K562 (cell line): ENCODE measurements around the gene CLEC2L.

Experiments
- CCNT2 ChIP-seq: IDR thresholded peaks from 2 replicates; pipeline ENCODE4 v1.6.1; 2011; ENCODE audit warnings: borderline replicate concordance, low read depth, mild to moderate bottlenecking, moderate library complexity, mixed read lengths, low read length; ENCODE audit not compliant: insufficient read length; ENCODE audit errors: extremely low read depth
- EZH2 ChIP-seq: IDR thresholded peaks from 2 replicates; pipeline ENCODE4 v1.6.1; 2012; ENCODE audit warnings: low read depth, mild to moderate bottlenecking, inconsistent platforms, low read length, borderline replicate concordance
- FOSL1 ChIP-seq: fragments of 200-800 bp; sonication (Bioruptor generic); conservative IDR thresholded peaks from 2 replicates; pipeline ENCODE4 v1.6.1; 2016; ENCODE audit warnings: missing genetic modification characterization, missing compliant biosample characterization
- L3MBTL2 ChIP-seq: fragments of 450-650 bp; IDR thresholded peaks from 2 replicates; pipeline ENCODE4 v1.6.1; 2016; ENCODE audit warnings: mild to moderate bottlenecking, moderate library complexity
- RBM34 ChIP-seq: fragments of 200-400 bp; formaldehyde crosslinking; IDR thresholded peaks from 2 replicates; pipeline ENCODE4 v1.6.1; 2018; ENCODE audit warnings: low read length, borderline replicate concordance; ENCODE audit not compliant: insufficient read depth
- RNF2 ChIP-seq: sonication (generic); IDR thresholded peaks from 2 replicates; pipeline ENCODE4 v1.6.1; 2016
- SMARCB1 ChIP-seq: IDR thresholded peaks from 2 replicates; pipeline ENCODE4 v1.6.1; 2011; ENCODE audit warnings: improper control_type of control experiment, low read depth; ENCODE audit not compliant: insufficient read length
- TAF15 ChIP-seq: fragments of 200-400 bp; formaldehyde crosslinking; IDR thresholded peaks from 2 replicates; pipeline ENCODE4 v1.6.1; 2017; ENCODE audit warnings: mild to moderate bottlenecking, low read depth, low read length, moderate library complexity
- TCF7L2 ChIP-seq: fragments of 150-350 bp; IDR thresholded peaks from 2 replicates; pipeline ENCODE4 v1.6.1; 2016; ENCODE audit warnings: low read depth, mild to moderate bottlenecking, low read length, moderate library complexity
- ZC3H11A ChIP-seq: IDR thresholded peaks from 2 replicates; pipeline ENCODE4 v1.6.1; 2012; ENCODE audit warnings: low read depth, low read length, improper control_type of control experiment
- ZNF133 ChIP-seq: fragments of 250-450 bp; sonication (Bioruptor Pico); IDR thresholded peaks from 2 replicates; pipeline ENCODE4 v1.4.0; 2020; ENCODE audit warnings: mild to moderate bottlenecking
- TF ChIP-seq, protein P1 (sequence below), 3 experiments: IDR thresholded peaks in 2 of 3; conservative IDR thresholded peaks in 1 of 3; 2 replicates each; pipeline ENCODE4 v1.5.1; 2011 to 2012; ENCODE audit warnings: low read length in 3 of 3, mild to moderate bottlenecking in 3 of 3, control low read depth in 2 of 3, improper control_type of control experiment in 1 of 3, inconsistent platforms in 1 of 3, low read depth in 1 of 3, mixed read lengths in 1 of 3, moderate library complexity in 1 of 3; ENCODE audit not compliant: insufficient read depth in 2 of 3

DNA sequence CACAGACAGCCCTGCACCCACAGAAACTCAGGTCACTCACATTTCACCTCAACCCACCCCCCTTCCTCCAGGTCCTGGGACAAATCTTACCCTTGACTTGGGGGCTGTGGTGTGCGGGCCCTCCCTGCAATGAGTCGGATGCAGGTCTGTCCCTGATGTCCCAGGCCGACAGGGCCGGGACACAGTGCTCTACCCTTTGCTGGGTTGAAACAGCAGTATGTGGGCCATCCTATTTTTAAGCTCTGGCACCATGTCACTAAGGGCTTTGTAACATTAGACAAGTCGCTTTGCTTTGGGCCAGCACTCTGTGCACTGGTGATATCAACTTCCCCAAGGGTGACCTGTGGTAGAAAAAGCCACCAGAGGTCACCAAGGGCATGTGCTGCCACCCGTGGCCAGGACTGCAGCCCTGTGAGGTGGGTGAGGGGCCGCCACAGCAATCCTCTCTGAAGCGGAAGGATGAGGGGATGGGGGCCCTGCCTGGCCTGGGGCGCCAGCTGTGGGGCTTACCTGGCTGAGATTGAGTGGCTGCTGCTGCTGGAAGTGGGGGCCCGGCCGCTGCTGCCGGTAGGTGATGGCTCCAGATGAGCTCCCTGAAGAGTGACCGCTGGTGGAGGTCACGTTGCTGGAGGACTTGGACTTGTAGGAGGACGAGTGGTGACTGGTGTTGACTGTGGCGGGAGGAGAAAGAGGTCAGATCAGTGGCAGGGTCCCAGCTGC, 51.3 kb downstream of the CLEC2L start:
- TF ChIP-seq CCNT2, result no peak
- TF ChIP-seq RNF2, result no peak
- no peak for TF ChIP-seq ZC3H11A
- TF ChIP-seq, protein P1, sequence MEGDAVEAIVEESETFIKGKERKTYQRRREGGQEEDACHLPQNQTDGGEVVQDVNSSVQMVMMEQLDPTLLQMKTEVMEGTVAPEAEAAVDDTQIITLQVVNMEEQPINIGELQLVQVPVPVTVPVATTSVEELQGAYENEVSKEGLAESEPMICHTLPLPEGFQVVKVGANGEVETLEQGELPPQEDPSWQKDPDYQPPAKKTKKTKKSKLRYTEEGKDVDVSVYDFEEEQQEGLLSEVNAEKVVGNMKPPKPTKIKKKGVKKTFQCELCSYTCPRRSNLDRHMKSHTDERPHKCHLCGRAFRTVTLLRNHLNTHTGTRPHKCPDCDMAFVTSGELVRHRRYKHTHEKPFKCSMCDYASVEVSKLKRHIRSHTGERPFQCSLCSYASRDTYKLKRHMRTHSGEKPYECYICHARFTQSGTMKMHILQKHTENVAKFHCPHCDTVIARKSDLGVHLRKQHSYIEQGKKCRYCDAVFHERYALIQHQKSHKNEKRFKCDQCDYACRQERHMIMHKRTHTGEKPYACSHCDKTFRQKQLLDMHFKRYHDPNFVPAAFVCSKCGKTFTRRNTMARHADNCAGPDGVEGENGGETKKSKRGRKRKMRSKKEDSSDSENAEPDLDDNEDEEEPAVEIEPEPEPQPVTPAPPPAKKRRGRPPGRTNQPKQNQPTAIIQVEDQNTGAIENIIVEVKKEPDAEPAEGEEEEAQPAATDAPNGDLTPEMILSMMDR (IDR thresholded peaks at IDR 0.05 in 2 of 3, conservative IDR thresholded peaks at IDR 0.05 in 1 of 3; ENCODE audit: insufficient read depth in 2 of 3, low read depth in 1 of 3, low read length in 3 of 3), result no peak
- TF ChIP-seq TCF7L2, result no peak
- no peak for TF ChIP-seq TAF15
- TF ChIP-seq ZNF133 (CRISPR knock-in tag), result no peak
- no peak for TF ChIP-seq L3MBTL2
- no peak for TF ChIP-seq EZH2
- TF ChIP-seq SMARCB1, result no peak
- no peak for TF ChIP-seq FOSL1 (tag)
- TF ChIP-seq RBM34, result no peak
